Measurements from ENCODE around the gene FAM43A.
A peak's percentile ranks its signal among the peaks of the same experiment; 100 is the strongest.

Gene FAM43A

GRCh38 chr3:194702545-194702944 lies 16.9 kb downstream of the FAM43A start:
- peak overlapping the region in 1 of 3 experiments; percentile 25 for H3K27ac Mint-ChIP-seq
- H3K27me3 Mint-ChIP-seq (ENCODE audit: low read depth), result peaks cover 23% of the 10 kb centered on the region
- no peak overlapping the region for H3K4me3 Mint-ChIP-seq
- H3K4me1 Mint-ChIP-seq, result peaks cover 17% of the 10 kb centered on the region
- H3K36me3 Mint-ChIP-seq (ENCODE audit: low read depth), result no peaks in the 10 kb centered on the region
- H3K9me3 Mint-ChIP-seq, result peaks cover 13% of the 10 kb centered on the region
- TF ChIP-seq CTCF (IDR thresholded peaks at IDR 0.05; ENCODE audit: unreplicated experiment in 3 of 3), result no peak

- TF ChIP-seq CTCF (IDR thresholded peaks at IDR 0.05; ENCODE audit: unreplicated experiment in 3 of 3), result no peak
- no peaks in the 10 kb centered on the region for H3K36me3 Mint-ChIP-seq (ENCODE audit: low read depth)
- no peak overlapping the region for H3K4me3 Mint-ChIP-seq
These were observed 19.5 kb downstream of the FAM43A start for GRCh38 chr3:194705227-194705626.

DNA sequence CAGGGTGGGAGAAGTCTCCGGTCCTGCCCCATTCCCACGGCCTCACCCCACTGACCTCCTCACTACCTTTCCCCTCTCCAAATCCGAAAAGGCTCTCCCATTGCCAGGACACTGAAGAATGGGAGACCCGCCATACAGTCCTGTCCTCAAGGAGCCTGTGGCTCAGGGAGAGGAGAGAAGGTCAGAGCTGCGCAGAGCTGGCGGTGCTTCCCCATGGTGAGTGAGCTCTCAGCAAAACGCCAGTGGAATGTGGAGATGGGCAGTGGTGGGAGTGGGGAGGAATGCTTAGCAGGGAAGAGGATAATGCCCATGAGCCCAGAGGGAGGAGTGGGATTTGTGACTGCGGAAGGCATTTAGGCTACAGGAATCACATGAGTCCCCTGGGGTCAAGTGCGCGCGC lies 20.1 kb downstream of the FAM43A start:
- Mint-ChIP-seq H3K36me3 (ENCODE audit: low read depth) (no peaks in the 10 kb centered on the region), H3K4me1 (peaks cover 17% of the 10 kb centered on the region), H3K27ac (peak overlapping the region in 1 of 3 experiments; percentile 56), H3K27me3 (ENCODE audit: low read depth) (peaks cover 15% of the 10 kb centered on the region), H3K4me3 (no peak overlapping the region), H3K9me3 (peaks cover 3% of the 10 kb centered on the region)
- no peak for TF ChIP-seq CTCF (IDR thresholded peaks at IDR 0.05; ENCODE audit: unreplicated experiment in 3 of 3)

More at GRCh38 chr3:194705227-194705626, 19.5 kb downstream of the FAM43A start:
- H3K27me3 Mint-ChIP-seq (ENCODE audit: low read depth), result peaks cover 15% of the 10 kb centered on the region
- peaks cover 3% of the 10 kb centered on the region for H3K9me3 Mint-ChIP-seq
- peaks cover 17% of the 10 kb centered on the region for H3K4me1 Mint-ChIP-seq
- H3K27ac Mint-ChIP-seq, result no peak overlapping the region

GRCh38 chr3:194707147-194707540 lies 21.5 kb downstream of the FAM43A start:
- Mint-ChIP-seq H3K27ac (peak overlapping the region; percentile 6 to 56 (median 15)), H3K27me3 (ENCODE audit: low read depth) (peaks cover 15% of the 10 kb centered on the region), H3K9me3 (peaks cover 3% of the 10 kb centered on the region), H3K36me3 (ENCODE audit: low read depth) (no peaks in the 10 kb centered on the region), H3K4me3 (no peak overlapping the region), H3K4me1 (peaks cover 22% of the 10 kb centered on the region)
- no peak for TF ChIP-seq CTCF (IDR thresholded peaks at IDR 0.05; ENCODE audit: unreplicated experiment in 3 of 3)

DNA sequence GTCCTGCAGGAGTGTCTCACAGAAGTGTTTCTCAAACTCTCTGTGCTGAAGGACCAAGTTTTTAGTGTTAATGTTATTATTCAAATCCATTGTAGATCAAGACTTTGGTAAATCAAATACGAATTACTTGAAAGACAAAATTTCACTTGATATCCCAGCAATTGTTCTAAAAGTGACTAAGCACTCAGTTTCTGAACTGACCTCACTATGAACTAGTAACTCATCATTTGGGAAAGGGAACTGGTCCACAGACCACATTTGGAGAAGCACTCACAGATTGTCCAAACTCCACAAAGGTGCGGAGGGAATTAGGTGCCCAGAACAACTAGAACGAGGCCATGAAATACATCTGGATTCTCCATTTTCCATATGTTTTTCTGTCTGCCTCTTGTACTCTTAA lies 25.6 kb downstream of the FAM43A start:
- Mint-ChIP-seq H3K27me3 (ENCODE audit: low read depth) (peaks cover 4% of the 10 kb centered on the region), H3K27ac (no peak overlapping the region), H3K4me1 (peaks cover 26% of the 10 kb centered on the region), H3K36me3 (ENCODE audit: low read depth) (no peaks in the 10 kb centered on the region), H3K4me3 (no peak overlapping the region), H3K9me3 (peaks cover 3% of the 10 kb centered on the region)
- no peak for TF ChIP-seq CTCF (IDR thresholded peaks at IDR 0.05; ENCODE audit: unreplicated experiment in 3 of 3)

DNA sequence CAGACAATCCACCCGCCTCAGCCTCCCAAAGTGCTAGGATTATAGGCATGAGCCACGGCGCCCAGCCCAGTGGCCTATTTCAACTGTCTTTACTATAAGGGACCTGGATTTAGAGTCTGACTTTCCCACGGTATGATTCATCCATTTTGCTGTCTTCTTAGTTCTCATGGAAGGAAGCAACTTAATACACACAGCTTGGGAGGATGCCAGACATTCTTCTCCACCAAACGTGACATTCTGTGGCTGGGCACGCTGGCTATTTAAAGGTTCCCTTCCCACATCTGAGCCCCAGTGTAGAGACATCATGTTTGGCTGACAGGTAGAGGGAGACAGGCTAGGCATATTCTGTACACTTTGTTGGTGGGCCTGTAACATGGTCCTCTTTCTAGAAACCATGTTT lies 26.2 kb downstream of the FAM43A start:
- no peak for TF ChIP-seq CTCF (IDR thresholded peaks at IDR 0.05; ENCODE audit: unreplicated experiment in 3 of 3)
- peaks cover 20% of the 10 kb centered on the region for H3K4me1 Mint-ChIP-seq
- no peaks in the 10 kb centered on the region for H3K36me3 Mint-ChIP-seq (ENCODE audit: low read depth)
- H3K27ac Mint-ChIP-seq, result peak overlapping the region in 2 of 3 experiments; percentile 40 to 48
- peaks cover 1% of the 10 kb centered on the region for H3K27me3 Mint-ChIP-seq (ENCODE audit: low read depth)
- peaks cover 3% of the 10 kb centered on the region for H3K9me3 Mint-ChIP-seq
- H3K4me3 Mint-ChIP-seq, result peak overlapping the region in 1 of 3 experiments; percentile 47
